GM18519 (cell line): ENCODE data around the gene ZNF407.

Source experiments
- ATAC-seq: cut with Tn5 transposase; IDR thresholded peaks from one replicate; pipeline ENCODE4 v1.9.1; 2021; ENCODE audit warnings: mild to moderate bottlenecking, moderate library complexity; ENCODE audit not compliant: unreplicated experiment, low FRiP score

ZNF407 gene

DNA sequence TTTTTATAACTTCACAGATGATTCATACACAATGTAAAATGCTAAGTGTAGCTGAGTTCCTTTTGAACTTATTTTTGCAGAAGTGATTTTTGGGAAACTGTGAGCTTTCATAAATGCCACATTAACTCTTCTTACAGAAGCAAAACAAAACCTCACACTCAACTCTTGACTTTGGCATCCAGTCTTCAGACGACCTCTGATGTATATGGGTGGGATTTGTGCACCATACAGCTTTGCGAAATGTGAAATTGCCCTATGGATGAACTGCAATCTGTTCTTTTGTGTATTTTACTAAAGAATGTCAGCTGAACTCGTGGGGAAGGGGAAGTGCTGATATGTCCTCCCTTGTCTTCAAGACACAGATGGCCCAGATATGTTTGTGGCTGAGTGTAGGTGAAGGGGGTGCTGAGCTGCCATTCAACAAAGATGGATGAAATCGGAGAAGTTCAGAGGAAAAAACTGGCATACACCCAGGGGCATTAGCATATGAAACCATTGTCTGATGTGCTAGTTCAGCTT is 393.0 kb downstream of the ZNF407 start:
- no peak for ATAC-seq

DNA sequence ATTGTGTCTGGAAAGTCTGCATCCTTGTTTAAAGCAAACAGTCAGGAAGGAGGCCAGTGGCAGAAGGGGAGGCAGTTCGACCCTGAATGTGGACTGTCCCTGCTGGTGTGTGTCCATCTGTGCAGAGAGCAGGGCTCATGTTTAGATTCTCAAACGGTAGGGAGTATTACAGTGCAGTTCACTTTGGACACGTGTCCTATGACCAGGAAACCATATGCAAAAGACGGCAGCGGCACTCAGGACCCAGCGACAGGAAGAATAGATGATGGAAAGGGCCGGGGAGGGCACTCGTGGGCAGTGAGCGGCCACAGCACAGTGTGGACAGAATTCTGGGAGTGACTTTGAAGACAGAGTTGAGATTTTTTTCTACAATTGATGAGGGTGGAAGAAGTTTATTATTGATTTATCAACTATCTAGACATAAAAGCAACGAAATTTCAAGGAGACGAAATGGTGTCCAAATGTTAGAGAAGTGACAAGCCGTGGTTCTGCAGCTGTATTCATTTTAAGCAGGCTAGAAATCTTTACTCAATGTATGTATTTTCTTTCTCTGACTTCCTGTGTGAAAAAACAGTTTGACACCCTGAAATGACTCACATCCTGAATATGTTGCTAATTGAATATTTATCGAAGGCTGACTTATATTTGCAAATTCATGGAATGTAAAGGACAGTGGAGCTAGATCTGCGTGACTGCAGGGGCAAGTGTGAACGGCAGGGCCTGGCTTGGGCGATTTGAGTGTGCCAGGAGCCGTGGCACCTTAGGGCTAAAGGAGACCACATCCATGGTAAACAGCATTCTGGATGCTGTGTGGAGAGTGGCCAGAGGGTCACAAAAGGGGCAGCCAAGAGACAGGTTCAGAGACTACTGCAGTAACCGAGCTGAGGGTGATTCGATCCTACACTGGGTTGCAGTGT is 397.1 kb downstream of the ZNF407 start:
- ATAC-seq: no peak

DNA sequence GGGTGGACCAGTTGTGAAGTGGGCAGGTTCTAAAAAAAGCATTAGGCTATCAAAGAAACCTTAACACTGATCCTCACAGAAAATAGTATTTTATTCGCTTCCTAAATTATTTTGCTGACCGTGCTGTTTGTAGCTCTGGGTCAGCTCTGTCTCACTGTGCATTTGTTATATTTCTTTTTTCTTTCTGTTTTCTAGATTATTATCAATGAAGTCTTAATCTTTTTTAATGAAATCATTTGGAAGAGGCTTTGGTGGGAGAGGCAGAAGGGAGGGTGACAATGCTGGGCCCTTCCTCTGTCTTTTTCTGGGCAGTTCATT is 397.7 kb downstream of the ZNF407 start:
- no peak for ATAC-seq

DNA sequence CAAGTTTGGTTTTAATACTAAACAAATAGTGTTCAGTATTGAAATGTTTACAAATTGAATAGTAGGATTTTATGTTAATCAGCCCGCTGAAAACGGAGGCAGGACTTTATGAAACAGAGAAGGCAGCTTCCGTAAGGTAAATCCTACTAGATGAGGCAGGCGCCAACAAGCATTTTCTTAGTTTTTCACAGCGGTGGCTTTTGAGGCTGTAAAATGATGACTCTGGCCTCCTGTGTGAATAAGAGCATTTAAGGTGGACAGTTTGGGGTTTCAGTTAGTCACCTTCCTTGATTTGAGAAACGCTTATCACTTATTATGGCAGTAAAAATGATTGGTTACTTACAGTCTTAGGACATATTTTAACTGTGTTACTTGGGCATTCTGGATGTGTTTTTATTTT is 398.4 kb downstream of the ZNF407 start:
- no peak for ATAC-seq

DNA sequence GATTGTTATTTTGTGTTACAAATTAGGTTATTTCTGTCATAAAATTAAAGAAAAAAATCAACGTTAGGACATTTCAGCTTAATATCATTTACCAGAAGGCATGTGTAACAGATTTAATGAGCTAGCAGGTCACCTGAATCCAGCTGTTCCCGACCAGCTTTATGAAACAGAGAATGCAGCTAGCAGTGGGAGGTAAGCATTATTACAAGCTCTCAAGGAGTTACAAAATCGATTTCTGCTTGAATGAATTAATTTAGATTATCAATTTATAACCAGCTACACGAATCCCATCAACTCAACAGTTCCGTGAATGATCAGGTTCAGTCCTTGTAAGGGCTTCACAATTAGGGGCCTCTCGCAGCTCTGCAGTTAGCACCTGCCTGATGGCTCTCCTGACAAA is 399.3 kb downstream of the ZNF407 start:
- no peak for ATAC-seq

DNA sequence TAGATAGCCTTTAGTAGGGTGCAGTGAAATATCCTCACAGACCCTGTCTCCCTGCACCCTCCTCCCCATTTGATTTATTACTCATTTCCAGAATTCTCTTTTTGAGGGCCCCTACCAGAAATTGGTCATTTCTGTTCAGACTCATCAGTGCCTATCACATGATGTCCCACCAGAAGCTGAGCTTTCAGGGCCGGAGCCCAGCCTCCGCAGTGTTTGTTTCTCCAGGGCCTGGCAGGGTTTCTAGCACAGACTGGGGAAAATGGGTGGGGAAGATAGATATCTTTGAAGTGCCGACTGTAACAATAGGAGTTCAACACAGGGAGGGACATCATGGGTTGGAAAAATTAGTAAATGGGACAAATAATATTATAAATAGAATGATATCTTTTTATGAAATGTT is 403.2 kb downstream of the ZNF407 start:
- ATAC-seq: no peak

DNA sequence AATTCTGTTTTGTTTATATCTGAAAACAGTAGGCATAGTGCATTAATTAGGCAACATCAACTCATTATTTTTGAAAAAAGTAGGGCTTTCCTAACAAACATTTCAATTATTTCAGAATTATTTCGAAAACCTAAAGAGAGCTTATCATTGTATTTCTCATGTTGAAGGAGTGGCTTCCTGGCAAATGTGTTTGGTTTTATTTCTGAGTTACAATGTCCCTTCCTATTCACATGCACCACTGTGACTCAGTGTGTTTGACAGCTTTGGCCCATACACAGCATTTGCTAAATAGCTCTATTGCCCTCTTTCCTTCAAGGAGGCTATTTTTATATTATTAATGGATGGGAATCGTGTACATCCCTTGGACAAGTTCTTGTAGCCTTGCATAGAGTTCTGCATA is 405.4 kb downstream of the ZNF407 start:
- no peak for ATAC-seq

DNA sequence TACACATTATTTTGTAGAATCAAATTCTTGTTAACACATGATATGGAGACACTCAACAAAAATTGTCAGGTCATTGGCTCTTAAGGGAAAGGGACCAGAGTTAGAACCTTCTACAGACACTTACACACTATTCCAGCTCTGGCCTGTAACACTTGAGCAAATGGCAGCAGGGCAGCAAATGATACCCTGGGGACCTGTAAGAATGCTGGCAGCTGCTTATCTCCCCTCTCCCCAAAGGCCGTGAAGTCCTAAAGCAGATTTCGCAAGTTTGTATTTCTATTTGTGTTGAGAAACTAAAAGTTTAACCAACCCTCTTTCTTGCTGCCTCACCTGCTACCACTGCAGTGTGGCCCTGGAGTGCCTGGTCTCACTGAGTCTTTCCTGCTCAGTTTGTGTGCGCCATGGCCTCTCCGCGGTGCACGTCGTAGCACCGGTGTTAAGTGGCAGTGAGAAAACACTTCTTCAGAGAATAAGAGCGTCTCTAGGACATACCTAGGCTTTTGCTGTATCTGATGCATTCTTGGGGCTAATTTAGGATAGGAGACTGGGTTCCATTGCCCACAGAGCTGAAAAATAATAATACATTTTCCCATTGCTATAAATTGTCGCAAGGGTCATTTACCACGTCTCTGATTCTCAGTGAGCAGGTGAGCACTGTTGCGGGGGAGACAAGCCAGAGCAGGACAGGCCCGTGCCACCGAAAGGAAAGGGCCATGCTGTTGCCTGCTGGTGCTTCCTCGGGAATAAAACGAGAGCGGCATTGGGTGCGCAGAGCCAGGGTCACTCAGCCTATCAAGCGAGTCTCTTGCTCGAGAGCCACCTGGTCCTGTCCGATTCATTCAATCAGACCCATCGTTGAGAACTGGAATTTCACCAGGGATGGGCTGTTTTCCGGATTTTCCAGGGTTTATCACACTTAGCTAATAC is 406.4 kb downstream of the ZNF407 start:
- ATAC-seq: no peak

DNA sequence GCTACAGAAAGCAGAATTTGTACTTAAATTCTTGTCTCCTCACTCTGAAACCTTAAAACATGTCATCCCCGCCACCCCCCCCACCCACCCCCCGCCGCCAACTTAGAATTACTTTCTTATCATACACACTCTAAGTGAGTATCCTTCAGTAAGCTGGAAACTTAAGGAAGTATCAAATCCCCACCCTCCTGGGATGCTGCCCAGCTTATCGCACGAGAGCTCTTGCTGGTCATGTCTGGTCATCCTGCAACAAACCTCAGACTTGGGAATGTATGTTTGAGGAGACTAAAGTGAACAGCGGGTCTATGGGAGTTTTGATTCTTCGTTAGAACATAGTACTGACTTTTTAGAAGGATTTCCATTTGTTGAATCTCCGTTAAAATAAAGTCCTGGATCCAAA is 408.0 kb downstream of the ZNF407 start:
- no peak for ATAC-seq

DNA sequence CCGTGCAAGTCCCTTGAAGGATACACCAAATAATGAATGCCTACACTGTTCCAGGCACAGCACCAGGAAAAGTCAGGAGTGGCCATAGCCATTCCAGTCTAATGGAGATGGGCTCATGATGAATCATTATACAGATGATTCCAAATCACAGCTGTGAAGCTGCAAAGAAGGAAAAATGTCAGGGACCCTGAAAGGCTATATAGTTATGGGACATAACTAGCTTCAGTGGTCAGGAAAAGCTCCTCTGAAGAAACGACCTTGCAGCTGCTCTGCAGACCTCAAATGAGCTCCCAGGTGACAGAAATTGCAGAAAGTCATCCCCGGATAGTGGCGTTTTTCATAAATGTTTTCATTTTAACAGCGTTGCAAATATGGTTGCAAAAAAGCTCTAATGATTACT is 410.5 kb downstream of the ZNF407 start:
- no peak for ATAC-seq

DNA sequence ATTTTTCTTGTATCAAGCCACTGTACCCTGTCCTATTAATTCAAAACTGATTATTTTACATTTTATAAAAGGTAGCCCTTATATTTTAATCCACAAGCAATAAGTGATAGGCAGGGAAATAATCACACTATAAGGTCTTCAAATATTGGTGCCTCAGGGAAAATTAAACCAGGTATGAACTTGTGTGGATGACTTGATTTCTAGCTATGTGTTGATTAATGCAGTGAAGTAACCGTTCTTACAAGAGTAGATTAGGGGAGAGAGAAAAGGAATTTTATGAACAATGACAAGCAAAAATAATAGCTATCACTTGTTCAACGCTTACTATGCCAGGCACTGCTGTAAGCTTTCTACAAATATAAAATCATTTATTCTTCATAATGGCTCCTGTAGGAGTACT is 411.6 kb downstream of the ZNF407 start:
- no peak for ATAC-seq

DNA sequence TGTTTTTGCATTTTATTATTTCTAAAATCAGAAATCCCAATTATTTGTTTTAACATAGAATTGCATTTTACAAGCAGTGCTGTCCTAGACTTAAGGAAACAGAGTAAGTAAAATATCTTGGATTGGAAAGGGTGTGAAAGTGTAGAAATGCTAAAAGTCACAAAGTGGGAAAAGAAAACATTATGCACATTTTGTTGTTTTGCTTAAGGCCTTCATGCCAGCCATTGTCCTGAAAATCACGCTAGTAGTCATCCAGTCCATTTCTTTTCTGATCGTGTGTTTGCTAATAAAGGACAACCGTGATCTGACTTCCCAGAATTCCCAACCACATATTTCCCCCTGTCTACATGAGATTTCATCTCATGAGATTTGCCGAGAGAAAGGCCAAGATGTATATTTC is 412.2 kb downstream of the ZNF407 start:
- ATAC-seq: no peak

DNA sequence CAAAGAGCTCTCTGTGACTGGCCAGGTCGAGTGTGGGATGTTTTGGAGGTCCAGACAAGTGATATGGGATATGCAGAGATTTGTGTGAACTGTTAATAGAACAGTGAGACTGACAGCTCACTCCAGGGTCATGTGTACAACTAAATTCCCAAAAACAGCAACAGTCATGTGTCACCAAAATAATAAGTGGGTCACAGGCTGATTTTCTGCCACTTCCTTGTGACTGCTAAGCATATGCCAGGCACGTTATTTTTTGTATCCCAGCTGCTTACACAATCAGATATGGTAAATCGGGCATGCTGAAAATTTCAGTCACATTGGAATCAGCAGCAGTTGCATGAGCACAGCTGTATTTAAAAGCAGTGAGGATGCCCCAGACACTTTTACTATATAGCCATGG is 412.6 kb downstream of the ZNF407 start:
- ATAC-seq: no peak

DNA sequence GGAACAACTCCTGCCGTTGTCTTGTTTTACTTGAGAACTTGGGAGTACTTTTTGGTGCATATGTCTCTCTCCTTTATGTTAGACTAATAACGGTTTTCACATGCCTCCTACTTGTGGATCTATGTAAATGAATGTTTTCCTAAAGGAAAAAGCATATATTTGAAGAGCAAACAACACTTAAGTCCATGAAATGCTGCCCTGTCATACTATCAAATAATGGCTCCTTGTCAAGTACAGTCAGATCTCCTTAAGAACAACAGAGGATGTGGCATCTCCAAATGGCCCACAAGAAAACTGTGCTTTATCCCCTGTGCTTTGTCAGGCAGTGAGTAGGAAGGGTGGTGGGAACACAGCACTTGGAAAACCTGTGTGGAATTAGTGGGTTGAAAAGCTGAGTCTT is 413.0 kb downstream of the ZNF407 start:
- ATAC-seq: no peak

DNA sequence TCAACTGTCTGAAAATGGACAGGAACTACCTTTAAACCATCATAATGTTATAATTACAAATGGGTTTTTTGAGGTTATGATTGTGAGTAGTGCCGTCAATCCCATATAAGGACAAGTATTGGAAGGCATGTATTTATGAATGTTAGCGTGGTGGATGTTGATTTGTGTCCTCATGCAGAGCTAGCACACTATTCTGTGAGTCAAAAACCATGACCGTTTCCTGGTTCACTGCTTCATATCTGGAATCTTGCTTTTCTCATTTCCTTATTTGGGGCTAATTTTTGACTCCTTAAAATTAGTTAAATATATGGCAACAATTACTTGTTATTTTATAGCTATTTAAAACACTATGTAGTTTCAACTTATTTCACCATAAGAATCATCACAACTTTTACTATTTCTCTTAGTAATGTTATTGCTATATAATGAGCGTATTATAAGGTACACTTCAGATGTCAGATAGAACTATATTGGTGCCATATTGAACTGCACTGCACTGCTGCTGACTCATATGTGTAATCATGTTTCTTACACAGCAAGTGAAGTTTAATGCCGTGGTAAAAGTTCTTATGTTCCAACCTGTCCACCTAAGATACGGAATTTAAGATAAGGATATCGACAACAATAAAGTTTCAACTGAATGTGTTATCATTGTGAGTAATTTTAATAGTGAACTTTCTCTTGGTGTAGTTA is 418.5 kb downstream of the ZNF407 start:
- peak; percentile 87 for ATAC-seq

DNA sequence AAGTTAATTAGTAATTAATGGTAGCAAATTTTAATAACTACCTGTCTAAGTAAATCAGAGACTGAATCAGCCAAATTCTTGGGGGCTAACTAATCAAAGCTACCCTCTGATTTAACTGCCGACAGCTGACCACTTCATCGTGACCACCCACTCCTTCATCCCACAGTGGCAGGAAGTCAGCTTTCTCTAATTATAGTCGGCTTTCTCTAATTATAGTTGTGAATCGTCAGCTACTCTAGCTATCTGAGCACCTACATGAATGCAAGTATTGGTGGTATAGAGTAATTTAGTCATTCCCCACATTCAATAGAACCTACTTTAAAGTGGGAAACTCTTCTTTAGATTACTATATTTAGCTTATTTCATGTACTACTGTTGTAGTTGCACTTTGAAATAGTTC is 425.8 kb downstream of the ZNF407 start:
- peak; percentile 61 for ATAC-seq

DNA sequence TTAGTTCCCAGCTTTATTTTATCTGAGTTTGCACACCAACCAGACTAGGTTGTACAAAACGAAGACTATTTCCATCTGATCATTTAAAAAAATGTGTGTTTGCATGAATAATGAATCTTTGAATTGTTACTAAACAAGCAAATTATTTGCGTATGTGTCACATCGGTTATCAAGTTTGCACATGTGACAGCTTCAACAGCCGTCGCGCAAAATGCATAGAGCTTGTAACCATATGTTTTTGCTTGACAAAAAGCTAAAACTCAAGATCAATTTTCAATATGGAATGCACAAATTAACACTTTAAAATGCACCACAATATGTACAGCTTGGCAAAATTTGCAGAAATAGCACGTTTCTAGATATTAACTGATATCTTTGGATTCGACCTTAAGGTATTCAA is 427.2 kb downstream of the ZNF407 start:
- ATAC-seq: no peak

DNA sequence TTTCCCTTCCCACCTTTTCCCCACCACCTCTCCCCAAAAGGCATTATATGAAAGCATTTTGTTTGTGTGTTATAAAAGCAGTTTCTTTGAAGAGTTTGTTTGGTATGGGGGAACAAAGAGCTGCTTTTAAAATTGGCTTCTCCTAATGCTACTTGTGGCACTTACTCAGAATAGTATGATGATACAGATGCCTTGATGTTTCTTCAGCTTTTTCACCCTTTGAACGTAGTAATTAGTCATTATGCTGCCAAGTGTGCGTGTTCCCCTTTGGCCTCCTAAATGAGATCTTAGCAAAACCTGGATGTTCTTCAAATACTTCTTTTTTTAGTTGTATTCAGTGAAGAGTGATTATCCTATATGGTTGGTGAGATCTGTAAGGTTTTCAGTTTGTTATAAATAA is 427.9 kb downstream of the ZNF407 start:
- ATAC-seq: no peak

DNA sequence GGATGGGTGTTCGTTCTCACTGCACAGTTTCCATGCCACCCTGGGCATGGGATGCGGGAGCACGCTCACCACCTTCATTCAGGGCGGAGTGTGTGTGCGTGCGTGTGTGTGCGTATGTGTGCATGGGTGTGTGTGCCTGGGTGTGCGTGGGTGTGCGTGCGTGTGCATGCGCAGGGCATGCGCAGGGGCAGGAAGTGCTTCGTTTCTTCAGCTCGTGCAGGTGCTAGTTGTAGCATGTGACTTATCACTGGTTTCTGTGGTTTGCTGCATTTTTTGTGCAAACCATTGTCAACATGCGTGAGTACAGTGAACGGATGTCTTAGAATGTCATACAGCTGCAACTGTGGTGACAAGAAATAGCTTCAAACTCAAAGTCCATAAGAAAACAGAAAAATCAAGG is 431.8 kb downstream of the ZNF407 start:
- no peak for ATAC-seq

DNA sequence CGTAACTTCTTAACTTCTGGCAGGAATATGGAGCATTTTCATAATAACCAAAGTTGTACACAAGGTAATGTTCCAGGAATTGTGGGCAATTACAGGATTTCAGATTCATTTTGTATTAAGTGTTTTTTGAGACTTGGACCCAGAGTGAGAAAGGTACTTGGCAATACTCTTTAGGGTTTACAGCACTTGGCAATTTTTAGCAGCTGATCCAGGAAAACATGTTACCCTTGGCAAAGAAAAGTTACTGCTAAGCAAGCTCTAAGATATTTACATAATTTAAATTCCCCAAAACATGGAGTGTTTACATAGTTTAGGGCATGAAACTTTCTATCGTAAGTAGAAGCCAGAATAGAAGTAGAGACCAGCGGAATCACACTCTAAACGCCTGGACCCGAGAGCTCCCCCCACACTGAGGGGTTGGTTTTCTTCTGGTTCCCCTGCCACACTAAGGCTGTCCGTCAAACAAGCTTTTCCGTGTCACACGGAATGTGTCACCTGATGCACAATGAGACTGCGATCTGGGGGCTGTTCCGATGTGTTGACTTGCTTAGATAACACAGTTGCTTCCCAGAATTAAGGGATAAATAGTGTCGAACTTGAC is 434.1 kb downstream of the ZNF407 start:
- no peak for ATAC-seq
